ENCODE data around the gene CDC27.
"Not testable (repeated sequence)": the region's sequence is repeated elsewhere in the genome, so short reads cannot be mapped to it uniquely, and the experiment has no call there.

CDC27 gene

DNA sequence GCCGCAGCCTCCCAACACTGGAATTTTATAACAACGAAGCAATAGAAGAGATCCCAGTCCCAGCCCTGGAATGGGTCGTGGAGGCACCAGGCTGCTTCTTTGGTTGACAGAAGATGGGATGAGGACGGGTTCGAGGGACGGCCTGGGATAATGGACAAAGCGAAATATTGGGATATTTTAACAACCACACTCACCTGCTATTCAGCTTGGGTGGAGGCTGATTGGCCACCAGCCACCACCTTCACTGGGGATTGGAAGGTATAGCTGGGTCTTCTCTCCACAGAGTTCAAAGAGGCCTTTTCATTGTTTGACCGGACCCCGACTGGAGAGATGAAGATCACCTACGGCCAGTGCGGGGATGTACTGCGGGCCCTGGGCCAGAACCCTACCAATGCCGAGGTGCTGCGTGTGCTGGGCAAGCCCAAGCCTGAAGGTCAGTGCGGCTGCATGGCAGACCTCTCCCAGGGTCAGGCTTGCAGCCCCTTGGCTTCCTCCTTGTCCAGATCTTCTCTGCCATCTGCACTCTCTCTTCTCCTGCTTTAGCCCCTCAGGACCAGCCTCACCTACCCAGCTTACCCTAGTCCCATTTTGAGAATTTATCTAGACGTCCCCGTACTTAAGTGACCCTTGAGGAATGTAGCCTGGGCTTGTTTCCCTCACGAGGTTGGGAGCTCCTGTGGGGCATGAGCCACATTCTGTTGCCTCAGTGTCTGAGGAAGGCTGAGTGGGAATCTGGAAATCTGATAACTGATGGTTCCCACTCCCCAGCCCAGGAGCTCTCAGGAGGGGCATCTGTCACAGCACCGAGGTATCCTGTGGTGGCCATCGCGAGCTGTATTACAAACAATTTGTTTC, 30.8 kb upstream of the CDC27 start:
- no peak for DNase-seq

DNA sequence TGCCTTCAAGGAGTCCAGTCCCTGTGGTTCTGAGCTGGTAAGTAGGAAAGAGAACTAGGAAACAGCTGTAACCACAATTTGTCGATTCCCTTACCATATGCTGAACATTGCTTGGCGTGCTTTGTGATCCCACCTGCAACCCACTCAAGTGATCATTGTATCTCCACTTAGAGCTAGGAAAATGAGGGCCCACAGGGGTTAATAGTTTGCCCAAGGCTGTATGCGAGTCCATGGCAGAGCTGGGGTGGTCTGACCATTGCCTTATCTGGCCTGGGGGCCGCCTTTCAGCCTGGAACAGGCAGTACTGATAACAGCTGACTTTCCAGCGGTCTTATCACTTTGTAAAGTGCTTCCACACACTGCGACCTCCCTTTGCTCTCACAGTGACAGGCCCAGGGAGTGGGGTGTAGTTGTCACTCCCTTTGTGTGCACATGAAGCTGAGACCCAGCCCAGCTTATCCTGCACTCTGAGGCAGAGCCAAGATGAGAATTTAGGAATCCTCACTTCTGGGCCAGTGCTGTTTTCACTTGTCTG, 29.9 kb upstream of the CDC27 start:
- DNase-seq = no peak

DNA sequence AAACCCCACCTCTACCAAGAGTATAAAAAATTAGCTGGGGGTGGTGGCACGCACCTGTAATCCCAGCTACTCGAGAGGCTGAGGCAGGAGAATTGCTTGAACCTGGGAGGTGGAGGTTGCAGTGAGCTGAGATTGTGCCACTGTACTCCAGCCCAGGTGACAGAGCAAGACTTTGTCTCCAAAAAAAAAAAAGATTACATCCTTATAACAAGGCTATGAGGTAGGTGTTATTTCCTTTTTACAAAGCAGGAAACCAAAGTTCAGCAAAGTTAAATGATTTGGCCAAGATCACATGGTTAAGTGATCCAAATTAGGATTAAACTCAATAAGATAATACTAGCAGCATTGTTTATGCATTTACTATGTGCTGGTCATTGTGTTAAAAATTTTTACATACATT, 28.2 kb upstream of the CDC27 start:
- DNase-seq = not testable (repeated sequence)

DNA sequence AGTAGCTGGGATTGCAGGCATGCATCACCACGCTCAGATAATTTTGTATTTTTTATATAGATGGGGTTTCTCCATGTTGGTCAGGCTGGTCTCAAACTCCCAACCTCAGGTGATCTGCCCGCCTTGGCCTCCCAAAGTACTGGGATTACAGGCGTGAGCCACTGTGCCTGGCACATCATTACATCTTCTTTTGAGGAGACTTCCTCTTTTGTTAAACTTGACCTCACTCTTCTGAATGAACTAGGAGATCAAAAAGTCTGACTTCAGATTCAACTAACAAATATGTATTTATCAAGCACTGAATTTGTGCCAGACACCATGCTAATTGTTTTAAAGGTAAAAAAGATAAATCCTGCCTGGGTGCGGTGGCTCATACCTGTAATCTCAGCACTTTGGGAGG, 27.7 kb upstream of the CDC27 start:
- DNase-seq = not testable (repeated sequence)

DNA sequence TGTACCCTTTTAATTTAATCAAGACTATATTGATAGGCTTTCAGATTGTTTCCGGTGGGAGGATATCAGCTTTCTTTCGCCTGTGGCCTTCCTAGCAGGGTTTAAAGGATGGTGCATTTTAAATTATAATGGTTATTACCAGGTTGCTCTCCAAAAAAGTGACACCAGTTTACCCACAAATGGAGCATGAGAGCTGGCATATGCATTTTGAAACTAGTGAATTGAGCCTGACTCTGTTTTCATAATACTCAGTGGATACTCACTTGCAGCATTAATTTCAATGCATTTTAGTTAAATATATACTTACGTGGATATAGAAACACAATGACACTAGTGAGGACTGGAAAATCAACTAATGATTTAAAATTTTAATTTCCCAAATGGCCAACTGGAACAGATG, 25.8 kb upstream of the CDC27 start:
- no peak for DNase-seq

GRCh38 chr17:47213540-47213939, 24.4 kb upstream of the CDC27 start:
- no peak for DNase-seq

DNA sequence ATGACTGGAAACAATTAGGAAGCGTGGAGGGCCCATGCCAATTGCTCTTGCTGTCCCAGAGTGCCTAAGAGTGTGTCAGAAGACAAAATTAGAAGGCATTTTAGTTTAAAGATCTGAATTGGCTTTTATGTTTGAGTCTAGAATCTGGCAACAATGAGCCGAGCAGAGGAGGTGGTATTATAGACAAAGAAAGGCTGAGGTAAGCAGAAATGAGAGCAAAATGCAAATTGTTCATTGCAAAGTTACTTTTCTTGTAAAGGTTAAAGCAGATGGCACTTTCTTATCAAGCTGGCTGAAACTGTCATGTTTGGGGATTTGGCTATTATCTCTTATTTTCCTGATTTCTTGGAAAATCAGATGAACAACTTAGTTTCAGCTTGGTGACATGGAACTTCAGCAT, 23.4 kb upstream of the CDC27 start:
- no peak for DNase-seq

GRCh38 chr17:47210779-47211178, 21.7 kb upstream of the CDC27 start:
- DNase-seq = no peak

GRCh38 chr17:47210105-47210504, 21.0 kb upstream of the CDC27 start:
- DNase-seq = no peak

DNA sequence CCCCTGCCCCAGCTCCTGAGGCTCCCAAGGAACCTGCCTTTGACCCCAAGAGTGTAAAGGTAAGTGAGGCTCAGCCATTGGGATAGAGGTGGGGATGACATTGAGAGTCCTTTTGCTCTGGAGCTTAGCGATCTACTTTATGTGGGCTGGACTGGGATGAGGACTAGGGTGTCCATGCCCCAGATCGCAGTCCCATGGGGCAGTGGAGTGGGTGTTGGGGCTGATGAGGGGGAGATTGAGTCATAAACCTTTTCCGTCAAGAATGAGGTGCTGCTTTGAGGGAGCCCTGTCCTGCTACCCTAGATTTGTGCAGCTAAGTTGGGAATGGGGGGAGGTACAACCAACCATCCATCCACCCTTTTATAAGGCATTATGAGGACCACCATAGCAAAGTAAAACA, 20.4 kb upstream of the CDC27 start:
- DNase-seq = no peak

DNA sequence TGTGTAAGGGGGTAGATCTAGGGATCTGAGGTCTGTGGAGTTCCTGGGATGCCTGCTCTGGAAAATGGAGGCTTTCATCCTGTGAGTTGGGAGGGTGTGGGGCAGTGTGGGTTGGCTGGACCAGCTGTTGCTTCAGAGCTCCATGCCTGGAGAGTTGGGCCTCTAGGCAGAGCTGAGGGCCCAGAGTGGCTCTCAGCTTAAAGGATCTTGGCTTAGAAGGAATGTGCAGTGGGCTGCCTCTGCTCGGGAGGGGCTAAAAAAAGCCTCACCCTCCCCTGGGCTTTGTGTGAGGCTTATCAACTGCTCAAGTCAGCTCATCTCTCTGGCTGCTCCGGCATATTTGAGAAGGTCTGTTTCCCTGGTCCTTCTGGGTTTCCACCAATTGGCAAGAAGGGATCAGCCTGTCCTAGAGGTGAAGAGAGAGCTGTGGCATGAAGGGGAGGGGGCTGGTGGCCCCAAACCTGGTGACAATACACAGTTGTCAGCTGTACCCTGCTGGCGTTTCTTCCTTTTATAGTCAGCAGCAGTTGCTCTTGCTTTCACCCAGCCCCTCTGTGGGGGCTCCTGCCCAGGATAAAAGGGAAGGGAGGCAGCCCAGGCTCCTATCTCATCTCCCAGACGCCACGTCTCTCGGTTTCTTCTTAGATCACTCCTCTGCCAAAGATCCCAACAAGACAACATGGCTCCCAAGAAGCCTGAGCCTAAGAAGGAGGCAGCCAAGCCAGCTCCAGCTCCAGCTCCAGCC, 19.8 kb upstream of the CDC27 start, which contains the start of gene MYL4:
TSS of gene MYL4 (plus strand) at position 605 of the 745 bp plus-strand sequence. CDS start at position 680, 75 bp downstream.
- no peak for DNase-seq

- DNase-seq = no peak
These were observed 18.3 kb upstream of the CDC27 start for GRCh38 chr17:47207143-47208067.

- peak; percentile 37 for DNase-seq
These were observed 16.4 kb upstream of the CDC27 start for GRCh38 chr17:47205419-47205963.

- peak; percentile 13 for DNase-seq
These were observed 15.8 kb upstream of the CDC27 start for GRCh38 chr17:47204722-47205418.

- no peak for DNase-seq
These were observed 15.1 kb upstream of the CDC27 start for GRCh38 chr17:47203984-47204721.

- no peak for DNase-seq
These were observed 12.1 kb upstream of the CDC27 start for GRCh38 chr17:47201166-47201565.

DNA sequence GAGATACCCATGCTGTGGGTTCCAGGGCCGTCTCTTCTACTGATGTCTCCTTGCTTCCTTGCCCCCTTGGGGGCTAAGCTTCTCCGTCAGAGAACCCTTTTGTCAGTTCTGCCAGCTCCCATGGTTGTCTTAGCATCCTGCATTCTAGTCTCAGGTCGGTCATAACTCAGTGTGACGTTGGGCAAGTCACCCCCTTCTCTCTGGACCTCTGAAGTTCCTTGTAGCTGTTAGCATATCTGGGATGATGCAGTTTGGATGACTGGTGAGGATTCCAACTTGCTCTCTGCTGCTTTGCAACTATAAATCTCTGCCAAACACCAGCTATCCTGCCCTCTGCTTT, 11.2 kb upstream of the CDC27 start:
- no peak for DNase-seq

DNA sequence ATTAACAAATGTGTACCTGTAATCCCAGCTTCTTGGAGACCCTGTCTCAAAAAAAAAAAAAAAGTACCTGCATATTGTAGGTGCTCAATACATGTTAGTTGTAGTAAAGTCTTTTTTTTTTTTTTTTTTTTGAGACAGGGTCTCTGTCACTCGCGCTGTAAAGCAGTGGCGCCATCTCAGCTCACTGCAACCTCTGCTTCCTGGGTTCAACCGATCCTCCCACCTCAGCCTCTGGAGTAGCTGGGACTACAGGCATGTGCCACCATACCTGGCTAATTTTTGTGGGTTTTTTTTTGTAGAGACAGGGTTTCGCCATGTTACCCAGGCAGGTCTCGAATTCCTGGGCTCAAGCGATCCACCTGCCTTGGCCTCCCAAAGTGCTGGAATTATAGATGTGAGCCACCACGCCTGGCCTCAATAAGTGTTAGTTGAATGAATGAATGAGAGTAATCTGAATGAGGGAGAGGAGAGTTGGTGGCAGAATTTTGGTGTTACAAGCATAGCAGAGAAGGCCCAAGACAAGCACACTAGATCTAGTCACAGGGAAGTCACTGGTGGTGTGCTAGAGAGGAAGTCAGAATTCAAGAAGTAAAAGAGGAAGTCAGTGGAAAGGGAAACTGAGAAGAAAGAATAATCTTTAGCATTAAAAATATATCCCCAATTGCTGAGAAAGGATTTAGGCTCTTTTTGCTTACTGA, 10.7 kb upstream of the CDC27 start:
- DNase-seq = no peak

GRCh38 chr17:47197821-47198220, 8.7 kb upstream of the CDC27 start:
- no peak for DNase-seq

DNA sequence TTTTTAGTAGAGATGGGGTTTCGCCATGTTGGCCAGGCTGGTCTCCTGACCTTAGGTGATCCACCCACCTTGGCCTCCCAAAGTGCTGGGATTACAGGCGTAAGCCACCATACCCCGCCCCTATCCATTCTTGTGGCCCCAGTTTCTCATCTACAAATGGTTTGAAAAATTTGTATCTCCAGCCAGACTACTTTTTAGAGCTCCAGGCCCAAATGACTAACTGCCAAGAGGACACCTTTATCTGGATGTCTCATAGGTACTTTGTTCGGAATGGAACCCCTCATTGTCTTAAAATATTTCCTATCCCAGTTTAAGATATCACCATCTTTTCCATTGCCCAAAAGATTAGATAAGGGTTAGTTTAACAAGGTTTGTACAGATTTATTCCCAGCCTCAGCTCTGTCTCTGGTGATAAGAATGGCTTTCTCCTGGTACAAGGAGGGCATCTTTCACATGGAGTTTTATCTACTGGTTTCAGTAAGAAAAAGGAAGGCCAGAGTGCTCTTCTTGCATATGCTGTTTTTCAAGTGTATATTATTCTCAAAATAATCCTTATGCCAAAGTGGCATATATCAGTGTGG, 4.9 kb upstream of the CDC27 start:
- no peak for DNase-seq
